Measurements from ENCODE around the gene ATP6V1E1. TPM values are rescaled to one million over a fixed set of nuclear protein-coding genes. Genes with fewer than 3 reads are reported as not detected.

ATP6V1E1 gene
- total and polyA plus RNA-seq, 2 of the 13 experiments (the other 11 are each of a cell fraction or from before 2014, with no cell fraction given), result 69.3 to 90.9 TPM

Other genes starting within 250 kb of the ATP6V1E1 start
- gene SLC25A18, start 65.3 kb downstream of the ATP6V1E1 start, total RNA-seq (2016; rRNA removed; fragmentation: Illumina TruSeq; extraction: Trizol), result 0.75 and 0.86 TPM in 2 replicates
- 0.28 and 0.57 TPM in 2 replicates for gene SLC25A18, start 65.3 kb downstream of the ATP6V1E1 start, polyA plus RNA-seq (2011; rRNA removed)
- gene BCL2L13, start 10.0 kb upstream of the ATP6V1E1 start, total RNA-seq (2016; rRNA removed; fragmentation: Illumina TruSeq; extraction: Trizol), result 13.4 and 13.5 TPM in 2 replicates
- 14.1 and 14.6 TPM in 2 replicates for gene BCL2L13, start 10.0 kb upstream of the ATP6V1E1 start, polyA plus RNA-seq (2011; rRNA removed)
- 47.6 and 51.7 TPM in 2 replicates for gene BID, start 145.7 kb upstream of the ATP6V1E1 start, total RNA-seq (2016; rRNA removed; fragmentation: Illumina TruSeq; extraction: Trizol)
- 35.3 and 44.7 TPM in 2 replicates for gene BID, start 145.7 kb upstream of the ATP6V1E1 start, polyA plus RNA-seq (2011; rRNA removed)

Measured in HepG2 (cell line).